KOPT-K1 (cell line): Measurements from ENCODE around the gene TXNDC2.
"Not testable (repeated sequence)": the region's sequence is repeated elsewhere in the genome, so short reads cannot be mapped to it uniquely, and the experiment has no call there.

ENCODE experiments used
- H3K27ac ChIP-seq: fragments of 200-600 bp; sonication (generic); 2 replicates; pipeline ENCODE4 v1.5.1; 2016; ENCODE audit warnings: antibody characterized with exemption, mild to moderate bottlenecking, low read depth, low read length; ENCODE audit not compliant: poor library complexity, severe bottlenecking
- H3K36me3 ChIP-seq: fragments of 200-600 bp; sonication (generic); 2 replicates; pipeline ENCODE4 v1.5.1; 2017; ENCODE audit warnings: antibody characterized with exemption, mild to moderate bottlenecking, low read length, moderate library complexity; ENCODE audit not compliant: insufficient read depth
- H3K9me3 ChIP-seq: fragments of 200-600 bp; sonication (generic); 2 replicates; pipeline ENCODE4 v1.5.1; 2017; ENCODE audit warnings: antibody characterized with exemption, low read length, mild to moderate bottlenecking; ENCODE audit not compliant: insufficient read depth, poor library complexity, severe bottlenecking

Gene TXNDC2

GRCh38 chr18:9887992-9888391, 2.2 kb downstream of the TXNDC2 start:
- Histone ChIP-seq H3K36me3 (no peaks in the 10 kb centered on the region), H3K9me3 (no peaks in the 10 kb centered on the region), H3K27ac (no peak overlapping the region)

GRCh38 chr18:9890196-9890595, 4.4 kb downstream of the TXNDC2 start:
- Histone ChIP-seq H3K27ac (no peak overlapping the region), H3K9me3 (no peaks in the 10 kb centered on the region), H3K36me3 (no peaks in the 10 kb centered on the region)

GRCh38 chr18:9890957-9891356, 5.2 kb downstream of the TXNDC2 start:
- Histone ChIP-seq H3K36me3 (no peaks in the 10 kb centered on the region), H3K9me3 (no peaks in the 10 kb centered on the region), H3K27ac (no peak overlapping the region)

- not testable (repeated sequence) for H3K9me3 ChIP-seq, H3K36me3 ChIP-seq, H3K27ac ChIP-seq
These were observed 5.7 kb downstream of the TXNDC2 start for GRCh38 chr18:9891515-9891914.

GRCh38 chr18:9894454-9895068, 8.8 kb downstream of the TXNDC2 start:
- H3K36me3 ChIP-seq: no peaks in the 10 kb centered on the region
- H3K27ac ChIP-seq: no peak overlapping the region
- no peaks in the 10 kb centered on the region for H3K9me3 ChIP-seq

GRCh38 chr18:9897129-9897528, 11.4 kb downstream of the TXNDC2 start:
- H3K27ac ChIP-seq: no peak overlapping the region
- H3K9me3 ChIP-seq: no peaks in the 10 kb centered on the region

GRCh38 chr18:9897787-9898291, 12.1 kb downstream of the TXNDC2 start:
- not testable (repeated sequence) for H3K36me3 ChIP-seq, H3K9me3 ChIP-seq, H3K27ac ChIP-seq

More at GRCh38 chr18:9897129-9897528, 11.4 kb downstream of the TXNDC2 start:
- H3K36me3 ChIP-seq: no peaks in the 10 kb centered on the region

GRCh38 chr18:9898792-9899549, 13.2 kb downstream of the TXNDC2 start:
- Histone ChIP-seq H3K36me3 (no peaks in the 10 kb centered on the region), H3K27ac (no peak overlapping the region), H3K9me3 (no peaks in the 10 kb centered on the region)

GRCh38 chr18:9899550-9899930, 13.8 kb downstream of the TXNDC2 start:
- not testable (repeated sequence) for H3K27ac ChIP-seq, H3K9me3 ChIP-seq, H3K36me3 ChIP-seq

- no peaks in the 10 kb centered on the region for H3K36me3 ChIP-seq
- H3K9me3 ChIP-seq: no peaks in the 10 kb centered on the region
- no peak overlapping the region for H3K27ac ChIP-seq
These were observed 14.9 kb downstream of the TXNDC2 start for GRCh38 chr18:9900699-9901098.

GRCh38 chr18:9901377-9901776, 15.6 kb downstream of the TXNDC2 start:
- no peaks in the 10 kb centered on the region for H3K9me3 ChIP-seq
- no peak overlapping the region for H3K27ac ChIP-seq
- no peaks in the 10 kb centered on the region for H3K36me3 ChIP-seq

GRCh38 chr18:9902264-9902663, 16.5 kb downstream of the TXNDC2 start:
- not testable (repeated sequence) for H3K36me3 ChIP-seq, H3K9me3 ChIP-seq, H3K27ac ChIP-seq

GRCh38 chr18:9902832-9903231, 17.1 kb downstream of the TXNDC2 start:
- H3K9me3 ChIP-seq: no peaks in the 10 kb centered on the region
- no peaks in the 10 kb centered on the region for H3K36me3 ChIP-seq
- H3K27ac ChIP-seq: no peak overlapping the region

- no peaks in the 10 kb centered on the region for H3K9me3 ChIP-seq
- no peak overlapping the region for H3K27ac ChIP-seq
- no peaks in the 10 kb centered on the region for H3K36me3 ChIP-seq
These were observed 19.7 kb downstream of the TXNDC2 start for GRCh38 chr18:9905401-9905922.

GRCh38 chr18:9906481-9906880, 20.7 kb downstream of the TXNDC2 start:
- H3K9me3 ChIP-seq: no peaks in the 10 kb centered on the region
- no peak overlapping the region for H3K27ac ChIP-seq
- no peaks in the 10 kb centered on the region for H3K36me3 ChIP-seq

- no peak overlapping the region for H3K27ac ChIP-seq
- no peaks in the 10 kb centered on the region for H3K36me3 ChIP-seq
- H3K9me3 ChIP-seq: no peaks in the 10 kb centered on the region
These were observed 22.1 kb downstream of the TXNDC2 start for GRCh38 chr18:9907867-9908266.
